ENCODE measurements around the gene ELOVL3.

DNA sequence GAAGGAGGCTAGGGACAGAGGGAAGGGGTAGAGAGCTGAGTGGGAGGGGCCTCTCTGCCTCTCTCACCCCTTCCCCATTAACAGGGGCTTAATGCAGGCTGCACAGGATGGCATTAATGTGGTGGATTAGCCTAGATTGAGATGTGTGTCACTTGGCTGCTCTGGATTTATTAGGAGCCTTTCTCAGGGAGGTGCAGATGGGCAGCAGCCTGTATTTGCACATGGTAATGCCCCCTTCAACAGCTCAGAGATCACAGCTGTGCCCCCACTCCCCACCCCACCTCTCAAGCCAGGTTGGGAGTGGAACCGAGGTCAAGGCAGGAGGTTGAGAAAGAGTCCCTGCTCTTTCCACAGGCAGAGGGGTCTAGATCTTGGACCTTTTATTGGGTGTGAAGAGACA is 7.9 kb downstream of the ELOVL3 start:
- TF ChIP-seq, protein P1, sequence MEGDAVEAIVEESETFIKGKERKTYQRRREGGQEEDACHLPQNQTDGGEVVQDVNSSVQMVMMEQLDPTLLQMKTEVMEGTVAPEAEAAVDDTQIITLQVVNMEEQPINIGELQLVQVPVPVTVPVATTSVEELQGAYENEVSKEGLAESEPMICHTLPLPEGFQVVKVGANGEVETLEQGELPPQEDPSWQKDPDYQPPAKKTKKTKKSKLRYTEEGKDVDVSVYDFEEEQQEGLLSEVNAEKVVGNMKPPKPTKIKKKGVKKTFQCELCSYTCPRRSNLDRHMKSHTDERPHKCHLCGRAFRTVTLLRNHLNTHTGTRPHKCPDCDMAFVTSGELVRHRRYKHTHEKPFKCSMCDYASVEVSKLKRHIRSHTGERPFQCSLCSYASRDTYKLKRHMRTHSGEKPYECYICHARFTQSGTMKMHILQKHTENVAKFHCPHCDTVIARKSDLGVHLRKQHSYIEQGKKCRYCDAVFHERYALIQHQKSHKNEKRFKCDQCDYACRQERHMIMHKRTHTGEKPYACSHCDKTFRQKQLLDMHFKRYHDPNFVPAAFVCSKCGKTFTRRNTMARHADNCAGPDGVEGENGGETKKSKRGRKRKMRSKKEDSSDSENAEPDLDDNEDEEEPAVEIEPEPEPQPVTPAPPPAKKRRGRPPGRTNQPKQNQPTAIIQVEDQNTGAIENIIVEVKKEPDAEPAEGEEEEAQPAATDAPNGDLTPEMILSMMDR (IDR thresholded peaks at IDR 0.05), result no peak
- TF ChIP-seq POLR2A (IDR thresholded peaks at IDR 0.05) (no peak), POLR2AphosphoS5 (IDR thresholded peaks at IDR 0.05) (no peak), EP300 (IDR thresholded peaks at IDR 0.05) (no peak)
